Measurements from ENCODE around the gene RAB22A. TPM values are rescaled to one million over a fixed set of nuclear protein-coding genes. Genes with fewer than 3 reads are reported as not detected.

RAB22A gene
- total RNA-seq, 1 donor, result 23.9 TPM

GRCh38 chr20:58294497-58295455, 14.7 kb upstream of the RAB22A start:
- no peak overlapping the region for H2AFZ ChIP-seq (ENCODE audit: low read length)
- no peak overlapping the region for H3K4me2 ChIP-seq (ENCODE audit: insufficient read depth, low read length)
- DNase-seq (ENCODE audit: insufficient read length, low spot score, missing footprints), result no peak
- H3K36me3 ChIP-seq (ENCODE audit: insufficient read depth, low read length), result no peaks in the 10 kb centered on the region
- no peaks in the 10 kb centered on the region for H3K9me3 ChIP-seq (ENCODE audit: low read depth, low read length)
- H3K27ac ChIP-seq (ENCODE audit: low read depth, low read length), result no peak overlapping the region
- H3K79me2 ChIP-seq (ENCODE audit: insufficient read depth, low read length), result peaks cover 92% of the 10 kb centered on the region
- H3K27me3 ChIP-seq (ENCODE audit: insufficient read depth, low read length), result no peaks in the 10 kb centered on the region
- TF ChIP-seq CTCF (IDR thresholded peaks at IDR 0.05; ENCODE audit: extremely low read depth, low read depth, low read length), result no peak
- peaks cover 33% of the 10 kb centered on the region for H4K20me1 ChIP-seq (ENCODE audit: insufficient read depth, low read length)
- no peaks in the 10 kb centered on the region for H3K4me1 ChIP-seq (ENCODE audit: insufficient read depth, low read length)
- no peak overlapping the region for H3K4me3 ChIP-seq (ENCODE audit: insufficient read depth, low read length)

- H3K27ac ChIP-seq (ENCODE audit: low read depth, low read length), result no peak overlapping the region
- H3K27me3 ChIP-seq (ENCODE audit: insufficient read depth, low read length), result no peaks in the 10 kb centered on the region
- no peak overlapping the region for H3K4me2 ChIP-seq (ENCODE audit: insufficient read depth, low read length)
- no peak for DNase-seq (ENCODE audit: insufficient read length, low spot score, missing footprints)
- H3K4me1 ChIP-seq (ENCODE audit: insufficient read depth, low read length), result no peaks in the 10 kb centered on the region
- H3K36me3 ChIP-seq (ENCODE audit: insufficient read depth, low read length), result no peaks in the 10 kb centered on the region
- H4K20me1 ChIP-seq (ENCODE audit: insufficient read depth, low read length), result peaks cover 26% of the 10 kb centered on the region
- H3K9me3 ChIP-seq (ENCODE audit: low read depth, low read length), result no peaks in the 10 kb centered on the region
- no peak for TF ChIP-seq CTCF (IDR thresholded peaks at IDR 0.05; ENCODE audit: extremely low read depth, low read depth, low read length)
- no peak overlapping the region for H3K4me3 ChIP-seq (ENCODE audit: insufficient read depth, low read length)
- H3K79me2 ChIP-seq (ENCODE audit: insufficient read depth, low read length), result peaks cover 84% of the 10 kb centered on the region
- no peak overlapping the region for H2AFZ ChIP-seq (ENCODE audit: low read length)
Observed at GRCh38 chr20:58296051-58296837, 13.3 kb upstream of the RAB22A start.

GRCh38 chr20:58297394-58297793, 12.1 kb upstream of the RAB22A start:
- no peaks in the 10 kb centered on the region for H3K36me3 ChIP-seq (ENCODE audit: insufficient read depth, low read length)
- H3K27me3 ChIP-seq (ENCODE audit: insufficient read depth, low read length), result no peaks in the 10 kb centered on the region
- H3K9me3 ChIP-seq (ENCODE audit: low read depth, low read length), result no peaks in the 10 kb centered on the region
- H2AFZ ChIP-seq (ENCODE audit: low read length), result no peak overlapping the region
- H3K27ac ChIP-seq (ENCODE audit: low read depth, low read length), result no peak overlapping the region
- H3K79me2 ChIP-seq (ENCODE audit: insufficient read depth, low read length), result peaks cover 84% of the 10 kb centered on the region
- no peak overlapping the region for H3K4me2 ChIP-seq (ENCODE audit: insufficient read depth, low read length)
- no peak for TF ChIP-seq CTCF (IDR thresholded peaks at IDR 0.05; ENCODE audit: extremely low read depth, low read depth, low read length)
- H3K4me1 ChIP-seq (ENCODE audit: insufficient read depth, low read length), result no peaks in the 10 kb centered on the region
- DNase-seq (ENCODE audit: insufficient read length, low spot score, missing footprints), result no peak
- no peak overlapping the region for H3K4me3 ChIP-seq (ENCODE audit: insufficient read depth, low read length)
- peaks cover 26% of the 10 kb centered on the region for H4K20me1 ChIP-seq (ENCODE audit: insufficient read depth, low read length)

GRCh38 chr20:58300321-58300720, 9.2 kb upstream of the RAB22A start:
- Histone ChIP-seq H3K9me3 (ENCODE audit: low read depth, low read length) (no peaks in the 10 kb centered on the region), H3K27ac (ENCODE audit: low read depth, low read length) (no peak overlapping the region), H2AFZ (ENCODE audit: low read length) (no peak overlapping the region), H3K4me3 (ENCODE audit: insufficient read depth, low read length) (no peak overlapping the region), H3K27me3 (ENCODE audit: insufficient read depth, low read length) (no peaks in the 10 kb centered on the region), H3K4me2 (ENCODE audit: insufficient read depth, low read length) (no peak overlapping the region), H3K36me3 (ENCODE audit: insufficient read depth, low read length) (no peaks in the 10 kb centered on the region), H4K20me1 (ENCODE audit: insufficient read depth, low read length) (peaks cover 10% of the 10 kb centered on the region), H3K79me2 (ENCODE audit: insufficient read depth, low read length) (peaks cover 84% of the 10 kb centered on the region), H3K4me1 (ENCODE audit: insufficient read depth, low read length) (no peaks in the 10 kb centered on the region)
- no peak for TF ChIP-seq CTCF (IDR thresholded peaks at IDR 0.05; ENCODE audit: extremely low read depth, low read depth, low read length)
- DNase-seq (ENCODE audit: insufficient read length, low spot score, missing footprints), result no peak
